ENCODE results near the gene CNTNAP2. TPM values are rescaled to one million over a fixed set of nuclear protein-coding genes. Genes with fewer than 3 reads are reported as not detected.

Gene CNTNAP2
- total RNA-seq, 1 experiment from 2014 or later, result 64.5 TPM

GRCh38 chr7:148319316-148319808 lies 2202.8 kb downstream of the CNTNAP2 start:
- Histone ChIP-seq H4K91ac (ENCODE audit: insufficient read length, low read depth, low read length) (no peak overlapping the region), H3K4me1 (ENCODE audit: insufficient read depth, low read length) (peaks cover 6% of the 10 kb centered on the region; the same call in 1 of the 2 replicates), H3K27me3 (ENCODE audit: insufficient read depth, low read length) (no peaks in the 10 kb centered on the region), H2AFZ (ENCODE audit: low read length) (no peak overlapping the region), H2BK120ac (ENCODE audit: low read depth, low read length, poor library complexity, severe bottlenecking) (no peak overlapping the region), H3T11ph (ENCODE audit: low read length) (no peak overlapping the region), H4K20me1 (ENCODE audit: control insufficient read depth, insufficient read depth, insufficient read length) (no peaks in the 10 kb centered on the region), H2AK5ac (ENCODE audit: insufficient read length, low read length) (no peak overlapping the region), H4K8ac (replicated peaks; ENCODE audit: insufficient read length, low read depth, low read length) (no peak overlapping the region), H3K14ac (ENCODE audit: insufficient read depth, low read length) (no peak overlapping the region), H3K9ac (ENCODE audit: extremely low read depth, insufficient read length, low read length) (no peak overlapping the region), H3K23me2 (ENCODE audit: insufficient read length, low read depth, low read length, poor library complexity, severe bottlenecking) (no peaks in the 10 kb centered on the region), H2BK5ac (ENCODE audit: insufficient read length, low read length) (no peak overlapping the region), H3K79me1 (ENCODE audit: insufficient read depth, low read depth, low read length, poor library complexity, severe bottlenecking) (no peaks in the 10 kb centered on the region), H2BK12ac (ENCODE audit: insufficient read length, low read depth, low read length) (no peak overlapping the region), H3K4me2 (ENCODE audit: insufficient read depth, insufficient read length, low read length) (no peak overlapping the region), H2BK20ac (ENCODE audit: low read depth, low read length, poor library complexity, severe bottlenecking) (no peak overlapping the region), H3K18ac (ENCODE audit: insufficient read length, low read depth, low read length) (no peak overlapping the region), H3K79me2 (ENCODE audit: insufficient read depth, low read length) (no peaks in the 10 kb centered on the region), H3K9me3 (ENCODE audit: control insufficient read depth, low read depth, low read length) (no peaks in the 10 kb centered on the region), H3K23ac (ENCODE audit: insufficient read length, low read depth, low read length) (no peak overlapping the region), H3K27ac (ENCODE audit: insufficient read length, low read depth, low read length) (no peak overlapping the region), H4K5ac (ENCODE audit: insufficient read length, low read depth, low read length) (no peak overlapping the region), H3K56ac (ENCODE audit: insufficient read length, low read depth, low read length) (no peak overlapping the region), H3K4ac (ENCODE audit: low read depth, low read length) (no peak overlapping the region), H2BK15ac (ENCODE audit: low read depth, low read length) (no peak overlapping the region)
- H3K27ac Mint-ChIP-seq, result no peak overlapping the region
- H3K27me3 Mint-ChIP-seq (ENCODE audit: low read depth), result no peaks in the 10 kb centered on the region; the same call in 1 of the 2 replicates
- WGBS (ENCODE audit: extremely low coverage, insufficient read length, low lambda C conversion rate), result no CpG with 5 or more reads among the region's 6 CpGs
- DNase-seq, result no peak
- H3K4me3 Mint-ChIP-seq, result no peak overlapping the region
- H3K4me1 Mint-ChIP-seq, result peaks cover 28 to 34% of the 10 kb centered on the region in 2 experiments
- peaks cover 3 to 12% (median 6%) of the 10 kb centered on the region in 3 experiments for H3K36me3 Mint-ChIP-seq (ENCODE audit: insufficient read depth in 1 of 3, low read depth in 3 of 3)
- TF ChIP-seq CTCF (conservative IDR thresholded peaks at IDR 0.05), result no peak
- H3K9me3 Mint-ChIP-seq, result peaks cover 1 to 8% of the 10 kb centered on the region in 2 experiments; a peak in 3 of 5 replicates
